DOHH2 (cell line): ENCODE results near the gene C19orf85.
A peak's percentile ranks its signal among the peaks of the same experiment; 100 is the strongest.

ENCODE experiments used
- H3F3A ChIP-seq: fragments of 200-600 bp; sonication (generic), shearing (Covaris generic); 2 replicates; pipeline ENCODE4 v1.6.0; 2016; ENCODE audit warnings: antibody characterized with exemption, mild to moderate bottlenecking; ENCODE audit not compliant: control insufficient read depth, insufficient read depth
- H3K27ac ChIP-seq: fragments of 200-600 bp; sonication (generic); 2 replicates; pipeline ENCODE4 v1.5.1; 2014; ENCODE audit warnings: low read depth, mild to moderate bottlenecking, low read length, moderate library complexity
- H3K27me3 ChIP-seq: fragments of 200-600 bp; sonication (generic); 2 replicates; pipeline ENCODE4 v1.6.1; 2014; ENCODE audit warnings: mild to moderate bottlenecking, low read length, mixed read lengths; ENCODE audit not compliant: control insufficient read depth
- H3K36me3 ChIP-seq: fragments of 200-600 bp; sonication (generic); 2 replicates; pipeline ENCODE4 v1.6.1; 2014; ENCODE audit warnings: mild to moderate bottlenecking, low read length, moderate library complexity, mixed read lengths; ENCODE audit not compliant: control insufficient read depth
- H3K4me1 ChIP-seq: fragments of 200-600 bp; sonication (generic); 2 replicates; pipeline ENCODE4 v1.6.1; 2014; ENCODE audit warnings: mild to moderate bottlenecking, low read length, mixed read lengths; ENCODE audit not compliant: control insufficient read depth
- H3K4me2 ChIP-seq: fragments of 200-600 bp; sonication (generic); 2 replicates; pipeline ENCODE4 v1.6.0; 2014; ENCODE audit warnings: mild to moderate bottlenecking, low read length, moderate library complexity
- H3K4me3 ChIP-seq: fragments of 200-600 bp; sonication (generic); 2 replicates; pipeline ENCODE4 v1.5.1; 2014; ENCODE audit warnings: mild to moderate bottlenecking, low read length, mixed read lengths
- H3K79me2 ChIP-seq: fragments of 200-600 bp; sonication (generic); 2 replicates; pipeline ENCODE4 v1.6.1; 2014; ENCODE audit warnings: mild to moderate bottlenecking, low read length, mixed read lengths; ENCODE audit not compliant: control insufficient read depth
- H3K9me2 ChIP-seq: fragments of 200-600 bp; sonication (generic); replicated peaks from 2 replicates; pipeline ENCODE4 v1.6.1; 2014; ENCODE audit warnings: mild to moderate bottlenecking, low read length, mixed read lengths; ENCODE audit not compliant: control insufficient read depth
- H3K9me3 ChIP-seq: fragments of 200-600 bp; sonication (generic); 2 replicates; pipeline ENCODE4 v1.6.1; 2014; ENCODE audit warnings: antibody characterized with exemption, low read length, mixed read lengths; ENCODE audit not compliant: control insufficient read depth, insufficient read depth
- H4K20me1 ChIP-seq: fragments of 200-600 bp; sonication (generic); 2 replicates; pipeline ENCODE4 v1.6.0; 2014; ENCODE audit warnings: low read depth, mild to moderate bottlenecking, antibody characterized with exemption, low read length, moderate library complexity; ENCODE audit not compliant: control insufficient read depth, insufficient read depth
- EZH2phosphoT487 ChIP-seq: fragments of 200-600 bp; sonication (generic); IDR thresholded peaks from 2 replicates; pipeline ENCODE4 v1.6.1; 2017; ENCODE audit warnings: borderline replicate concordance, mild to moderate bottlenecking, antibody characterized with exemption, low read length, moderate library complexity, mixed read lengths
- TF ChIP-seq, protein P1 (sequence below): fragments of 200-600 bp; sonication (generic); IDR thresholded peaks from one replicate; pipeline ENCODE4 v1.5.1; 2014; ENCODE audit warnings: antibody characterized with exemption, mild to moderate bottlenecking, low read depth, low read length; ENCODE audit not compliant: poor library complexity, severe bottlenecking

C19orf85 gene

DNA sequence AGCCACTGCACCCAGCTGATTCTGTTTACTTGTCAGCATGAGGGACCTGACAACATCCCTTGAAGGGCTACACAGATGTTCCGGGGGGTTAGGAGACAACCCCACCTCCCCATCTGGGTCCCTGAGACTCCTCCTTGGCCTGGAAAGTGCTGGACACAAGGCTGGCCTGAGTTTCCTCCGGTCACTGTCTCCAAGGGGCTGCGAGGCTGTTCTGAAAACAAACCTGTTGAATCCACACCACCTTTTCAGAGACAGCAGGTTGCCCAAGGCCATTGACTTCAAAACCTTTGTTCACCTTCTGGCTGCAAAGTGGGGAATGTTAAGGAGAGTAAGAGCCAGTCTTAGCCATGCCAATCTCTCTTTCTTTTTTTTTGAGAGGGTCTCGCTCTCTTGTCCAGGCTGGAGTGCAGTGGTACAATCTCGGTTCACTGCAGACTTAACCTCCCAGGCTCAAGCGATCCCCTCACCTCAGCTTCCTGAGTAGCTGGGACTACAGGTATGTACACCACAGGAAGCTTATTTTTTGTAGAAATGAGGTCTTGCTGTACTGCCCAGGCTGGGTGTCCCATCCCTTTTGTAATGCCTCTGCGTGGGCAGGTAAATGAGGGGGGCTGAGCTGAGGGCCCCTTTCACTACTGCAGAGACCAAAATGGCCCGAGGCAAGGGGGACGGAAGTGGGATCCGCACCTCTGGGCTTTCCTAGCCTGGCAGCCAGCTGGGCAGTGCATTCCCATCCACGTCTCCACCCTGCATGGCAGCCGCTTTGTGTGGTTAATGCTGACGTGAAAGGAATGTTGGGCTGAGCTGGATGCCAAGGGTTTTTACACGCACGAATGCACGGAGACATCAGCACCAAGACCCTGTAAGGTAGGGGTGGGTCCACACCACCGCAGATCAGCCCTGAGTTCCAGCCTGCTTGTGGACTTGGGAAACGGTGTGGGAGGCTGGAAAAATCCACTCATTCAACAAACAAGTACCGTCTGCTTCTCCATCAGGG, 10.0 kb upstream of the C19orf85 start:
- Histone ChIP-seq H3K9me3 (no peaks in the 10 kb centered on the region), H3F3A (no peaks in the 10 kb centered on the region), H3K4me1 (peaks cover 24% of the 10 kb centered on the region), H3K27me3 (no peaks in the 10 kb centered on the region), H3K4me3 (0 out of 2 replicates have a peak overlapping the region, but pooled peaks have one; percentile 86), H3K9me2 (no peaks in the 10 kb centered on the region), H3K36me3 (no peaks in the 10 kb centered on the region), H3K4me2 (peak overlapping the region; percentile 85; the same call in 1 of the 2 replicates), H3K79me2 (peaks cover 22% of the 10 kb centered on the region), H3K27ac (no peak overlapping the region), H4K20me1 (no peaks in the 10 kb centered on the region)
- no peak for TF ChIP-seq EZH2phosphoT487
- TF ChIP-seq, protein P1, sequence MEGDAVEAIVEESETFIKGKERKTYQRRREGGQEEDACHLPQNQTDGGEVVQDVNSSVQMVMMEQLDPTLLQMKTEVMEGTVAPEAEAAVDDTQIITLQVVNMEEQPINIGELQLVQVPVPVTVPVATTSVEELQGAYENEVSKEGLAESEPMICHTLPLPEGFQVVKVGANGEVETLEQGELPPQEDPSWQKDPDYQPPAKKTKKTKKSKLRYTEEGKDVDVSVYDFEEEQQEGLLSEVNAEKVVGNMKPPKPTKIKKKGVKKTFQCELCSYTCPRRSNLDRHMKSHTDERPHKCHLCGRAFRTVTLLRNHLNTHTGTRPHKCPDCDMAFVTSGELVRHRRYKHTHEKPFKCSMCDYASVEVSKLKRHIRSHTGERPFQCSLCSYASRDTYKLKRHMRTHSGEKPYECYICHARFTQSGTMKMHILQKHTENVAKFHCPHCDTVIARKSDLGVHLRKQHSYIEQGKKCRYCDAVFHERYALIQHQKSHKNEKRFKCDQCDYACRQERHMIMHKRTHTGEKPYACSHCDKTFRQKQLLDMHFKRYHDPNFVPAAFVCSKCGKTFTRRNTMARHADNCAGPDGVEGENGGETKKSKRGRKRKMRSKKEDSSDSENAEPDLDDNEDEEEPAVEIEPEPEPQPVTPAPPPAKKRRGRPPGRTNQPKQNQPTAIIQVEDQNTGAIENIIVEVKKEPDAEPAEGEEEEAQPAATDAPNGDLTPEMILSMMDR, result no peak

DNA sequence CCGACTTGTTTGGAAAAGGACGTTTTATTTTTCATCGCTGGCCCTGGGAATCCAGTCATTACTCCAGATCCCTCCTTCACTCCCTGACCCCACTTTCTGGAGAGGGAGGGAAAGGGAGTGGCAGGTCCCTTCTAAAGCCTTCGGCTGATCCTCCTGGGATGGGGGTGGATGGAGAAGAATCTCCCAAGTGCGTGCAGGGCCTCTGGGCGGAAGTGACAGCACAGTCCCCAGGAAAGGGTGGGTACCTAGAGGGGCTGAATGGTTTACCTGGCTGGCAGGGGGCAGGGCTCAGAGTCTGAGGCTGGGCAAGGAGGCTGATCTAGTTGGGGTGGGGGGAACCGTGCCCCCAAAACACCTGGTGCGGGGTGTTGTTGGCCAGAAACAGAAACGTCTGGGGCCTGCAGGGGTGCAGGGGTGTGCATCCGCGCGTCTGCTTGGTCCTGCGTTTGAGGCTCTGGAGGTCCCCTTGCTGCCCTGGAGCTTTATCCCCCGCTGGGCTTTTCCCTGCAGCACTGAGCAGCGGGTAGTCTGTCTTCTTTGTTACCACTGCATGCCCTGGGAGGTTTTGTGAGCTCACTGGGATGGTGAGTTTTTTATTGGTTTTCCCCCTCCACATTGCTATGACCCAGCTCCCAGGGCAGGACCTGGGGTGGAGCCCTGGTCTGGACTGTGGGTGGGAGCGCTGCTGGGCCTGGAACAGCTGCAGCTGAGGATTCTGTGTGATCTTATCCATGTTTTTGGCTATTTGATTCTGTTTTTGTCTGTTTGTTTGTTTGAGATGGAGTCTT, 8.9 kb upstream of the C19orf85 start:
- TF ChIP-seq, protein P1, result no peak
- Histone ChIP-seq H3K27me3 (no peaks in the 10 kb centered on the region), H3K9me2 (no peaks in the 10 kb centered on the region), H3K36me3 (no peaks in the 10 kb centered on the region), H3K4me2 (no peak overlapping the region), H3K79me2 (peaks cover 11% of the 10 kb centered on the region), H3K4me3 (no peak overlapping the region), H4K20me1 (no peaks in the 10 kb centered on the region), H3K9me3 (no peaks in the 10 kb centered on the region), H3K27ac (no peak overlapping the region), H3F3A (no peaks in the 10 kb centered on the region), H3K4me1 (peaks cover 24% of the 10 kb centered on the region)

DNA sequence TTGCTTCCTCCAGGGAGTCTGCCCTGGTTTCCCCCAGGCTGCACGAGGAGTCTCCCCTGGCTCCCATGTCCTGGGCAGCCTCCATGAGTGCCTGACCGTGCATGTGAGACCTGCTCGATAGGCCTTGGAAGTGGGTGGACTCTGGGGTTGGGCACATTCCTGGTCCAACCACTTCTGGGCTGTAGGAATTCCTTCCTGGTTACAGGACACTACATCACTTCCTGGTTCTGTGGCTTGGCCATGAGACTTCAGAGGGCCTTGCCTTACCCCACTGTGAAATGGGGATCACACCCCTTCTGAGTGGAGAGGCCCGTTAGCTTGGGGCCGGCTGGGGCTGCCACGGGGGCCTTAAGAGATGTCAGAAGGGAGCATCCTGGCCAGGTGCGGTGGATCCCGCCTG, 7.9 kb upstream of the C19orf85 start:
- H3K9me3 ChIP-seq, result no peaks in the 10 kb centered on the region
- no peak overlapping the region for H3K4me2 ChIP-seq
- H3K4me1 ChIP-seq, result peaks cover 20% of the 10 kb centered on the region
- H3K4me3 ChIP-seq, result no peak overlapping the region
- H3K27ac ChIP-seq, result no peak overlapping the region
- TF ChIP-seq, protein P1, result no peak
- no peak for TF ChIP-seq EZH2phosphoT487
- H3K27me3 ChIP-seq, result no peaks in the 10 kb centered on the region
- H4K20me1 ChIP-seq, result no peaks in the 10 kb centered on the region
- H3K79me2 ChIP-seq, result peaks cover under 1% of the 10 kb centered on the region; the same call in 1 of the 2 replicates
- no peaks in the 10 kb centered on the region for H3K36me3 ChIP-seq
- H3F3A ChIP-seq, result no peaks in the 10 kb centered on the region
- no peaks in the 10 kb centered on the region for H3K9me2 ChIP-seq
